HepG2 (cell line): ENCODE results near the gene TLE2. TPM values are rescaled to one million over a fixed set of nuclear protein-coding genes. Genes with fewer than 3 reads are reported as not detected.

Source experiments
- ATF1 ChIP-seq: IDR thresholded peaks from 2 replicates; pipeline ENCODE4 v1.6.1; 2016; ENCODE audit warnings: mild to moderate bottlenecking, control low read depth
- ATF7 ChIP-seq, 2 experiments: fragments of 450-650 bp in 1 of 2; sonication (generic) in 1 of 2; formaldehyde crosslinking in 1 of 2; IDR thresholded peaks; 2 replicates each; pipeline versions ENCODE4 v1.4.0 to v1.6.1; 2016 to 2020; ENCODE audit warnings: antibody characterized with exemption in 1 of 2, mild to moderate bottlenecking in 1 of 2, missing genetic modification reagents in 1 of 2
- KMT2B ChIP-seq: IDR thresholded peaks from 2 replicates; pipeline ENCODE4 v1.6.1; 2016; ENCODE audit warnings: missing genetic modification reagents, missing compliant biosample characterization
- MAFK ChIP-seq, 2 experiments: IDR thresholded peaks in 1 of 2; conservative IDR thresholded peaks in 1 of 2; 2 replicates each; pipeline ENCODE4 v1.6.1; 2011; ENCODE audit warnings: improper control_type of control experiment in 2 of 2, low read length in 2 of 2
- MAZ ChIP-seq, 2 experiments: sonication (generic) in 1 of 2; formaldehyde crosslinking in 1 of 2; IDR thresholded peaks; 2 replicates each; pipeline versions ENCODE4 v1.5.0 to v1.6.1; 2012 to 2020; ENCODE audit warnings: low read depth in 2 of 2, mild to moderate bottlenecking in 2 of 2, borderline replicate concordance in 1 of 2, improper control_type of control experiment in 1 of 2, low read length in 1 of 2, missing genetic modification reagents in 1 of 2, moderate library complexity in 1 of 2
- MTA1 ChIP-seq: sonication (generic); formaldehyde crosslinking; IDR thresholded peaks from 2 replicates; pipeline ENCODE4 v1.4.0; 2020; ENCODE audit warnings: missing genetic modification reagents, mild to moderate bottlenecking, borderline replicate concordance
- NAIF1 ChIP-seq: sonication (generic); formaldehyde crosslinking; IDR thresholded peaks from 2 replicates; pipeline ENCODE4 v1.5.0; 2020; ENCODE audit warnings: mild to moderate bottlenecking, missing genetic modification reagents, borderline replicate concordance
- SKI ChIP-seq: fragments of 450-650 bp; IDR thresholded peaks from one replicate; pipeline ENCODE4 v1.6.1; 2018; ENCODE audit warnings: mild to moderate bottlenecking; ENCODE audit not compliant: partially characterized antibody
- WIZ ChIP-seq: sonication (generic); formaldehyde crosslinking; IDR thresholded peaks from 2 replicates; pipeline ENCODE4 v1.5.1; 2020; ENCODE audit warnings: mild to moderate bottlenecking, missing genetic modification reagents
- ZNF224 ChIP-seq: sonication (generic); formaldehyde crosslinking; IDR thresholded peaks from 2 replicates; pipeline ENCODE4 v1.5.0; 2020; ENCODE audit warnings: mild to moderate bottlenecking, missing genetic modification reagents
- ZNF468 ChIP-seq: sonication (generic); formaldehyde crosslinking; IDR thresholded peaks from 2 replicates; pipeline ENCODE4 v1.8.0; 2022; ENCODE audit warnings: mild to moderate bottlenecking, moderate library complexity, missing genetic modification reagents
- ZNF558 ChIP-seq: sonication (generic); formaldehyde crosslinking; IDR thresholded peaks from 2 replicates; pipeline ENCODE4 v1.9.0; 2022; ENCODE audit warnings: mild to moderate bottlenecking, missing genetic modification reagents, borderline replicate concordance
- ZNF614 ChIP-seq: IDR thresholded peaks from 2 replicates; pipeline ENCODE4 v1.6.1; 2018; ENCODE audit warnings: missing biosample characterization, missing genetic modification reagents, inconsistent platforms, borderline replicate concordance
- ZNF670 ChIP-seq: sonication (generic); formaldehyde crosslinking; IDR thresholded peaks from 2 replicates; pipeline ENCODE4 v1.8.0; 2022; ENCODE audit warnings: mild to moderate bottlenecking, missing genetic modification reagents, borderline replicate concordance
- ZNF768 ChIP-seq: sonication (generic); formaldehyde crosslinking; IDR thresholded peaks from 2 replicates; pipeline ENCODE4 v1.4.0; 2020; ENCODE audit warnings: missing genetic modification reagents
- polyA plus RNA-seq, 8 experiments: library from polyadenylated mRNA; depleted of rRNA in 3 of 8; stranded (reverse) in 7 of 8; unstranded in 1 of 8; fragments of >200 nt; fragmentation: Illumina TruSeq in 4 of 8; extraction: Trizol in 4 of 8; gene quantifications; 2 replicates each; pipeline versions ENCODE4 v1.2.1 to v1.2.3, GENCODE V29; 2011 to 2016; ENCODE audit warnings: low read depth in 4 of 8, missing spikeins in 1 of 8, mixed read lengths in 1 of 8; ENCODE audit not compliant: insufficient read depth in 1 of 8
- total RNA-seq, 5 experiments: library from RNA; depleted of rRNA; stranded (reverse); fragments of >200 nt; fragmentation: Illumina TruSeq; extraction: Trizol; gene quantifications; 2 replicates each; pipeline ENCODE4 v1.2.3, GENCODE V29; 2016; ENCODE audit warnings: low read depth in 1 of 5
- TF ChIP-seq, protein P1 (sequence below): sonication (generic); formaldehyde crosslinking; IDR thresholded peaks from 2 replicates; pipeline ENCODE4 v1.4.0; 2020; ENCODE audit warnings: missing genetic modification reagents; ENCODE audit errors: not compliant biosample characterization
- TF ChIP-seq, protein P2 (sequence below): sonication (generic); formaldehyde crosslinking; IDR thresholded peaks from 2 replicates; pipeline ENCODE4 v1.8.0; 2022; ENCODE audit warnings: missing genetic modification reagents, mild to moderate bottlenecking, borderline replicate concordance
- TF ChIP-seq, protein P3 (sequence below): sonication (generic); formaldehyde crosslinking; IDR thresholded peaks from 2 replicates; pipeline ENCODE4 v1.8.1; 2023; ENCODE audit warnings: mild to moderate bottlenecking, missing genetic modification reagents, borderline replicate concordance
- TF ChIP-seq, protein P4 (sequence below): sonication (generic); formaldehyde crosslinking; IDR thresholded peaks from 2 replicates; pipeline ENCODE4 v1.4.0; 2020; ENCODE audit warnings: missing genetic modification reagents
- TF ChIP-seq, protein P5 (sequence below): sonication (generic); formaldehyde crosslinking; IDR thresholded peaks from 2 replicates; pipeline ENCODE4 v1.5.1; 2020; ENCODE audit warnings: mild to moderate bottlenecking, missing genetic modification reagents, moderate library complexity

The TLE2 gene
- total and polyA plus RNA-seq, 2 of the 13 experiments (the other 11 are each of a cell fraction or from before 2014, with no cell fraction given) = 0.07 to 0.81 TPM

GRCh38 chr19:3065675-3066357 lies 36.7 kb upstream of the TLE2 start (continued):
- TF ChIP-seq ZNF768 (CRISPR knock-in tag) = no peak
- no peak for TF ChIP-seq ZNF468 (CRISPR knock-in tag)
- TF ChIP-seq ZNF614 = 0 out of 2 replicates have a peak, but pooled peaks have one; percentile 30
- TF ChIP-seq, protein P1, sequence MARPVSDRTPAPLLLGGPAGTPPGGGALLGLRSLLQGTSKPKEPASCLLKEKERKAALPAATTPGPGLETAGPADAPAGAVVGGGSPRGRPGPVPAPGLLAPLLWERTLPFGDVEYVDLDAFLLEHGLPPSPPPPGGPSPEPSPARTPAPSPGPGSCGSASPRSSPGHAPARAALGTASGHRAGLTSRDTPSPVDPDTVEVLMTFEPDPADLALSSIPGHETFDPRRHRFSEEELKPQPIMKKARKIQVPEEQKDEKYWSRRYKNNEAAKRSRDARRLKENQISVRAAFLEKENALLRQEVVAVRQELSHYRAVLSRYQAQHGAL (CRISPR knock-in tag) = no peak
- 0 out of 2 replicates have a peak, but pooled peaks have one; percentile 29 for TF ChIP-seq MAZ (IDR thresholded peaks at IDR 0.05; ENCODE audit: borderline replicate concordance, low read depth, low read length)
- no peak for TF ChIP-seq MAZ (CRISPR knock-in tag; IDR thresholded peaks at IDR 0.05; ENCODE audit: low read depth)
- TF ChIP-seq NAIF1 (CRISPR knock-in tag) = no peak
- no peak for TF ChIP-seq ZNF670 (CRISPR knock-in tag)
- TF ChIP-seq, protein P2, sequence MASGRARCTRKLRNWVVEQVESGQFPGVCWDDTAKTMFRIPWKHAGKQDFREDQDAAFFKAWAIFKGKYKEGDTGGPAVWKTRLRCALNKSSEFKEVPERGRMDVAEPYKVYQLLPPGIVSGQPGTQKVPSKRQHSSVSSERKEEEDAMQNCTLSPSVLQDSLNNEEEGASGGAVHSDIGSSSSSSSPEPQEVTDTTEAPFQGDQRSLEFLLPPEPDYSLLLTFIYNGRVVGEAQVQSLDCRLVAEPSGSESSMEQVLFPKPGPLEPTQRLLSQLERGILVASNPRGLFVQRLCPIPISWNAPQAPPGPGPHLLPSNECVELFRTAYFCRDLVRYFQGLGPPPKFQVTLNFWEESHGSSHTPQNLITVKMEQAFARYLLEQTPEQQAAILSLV (CRISPR knock-in tag) = 0 out of 2 replicates have a peak, but pooled peaks have one; percentile 24
- TF ChIP-seq, protein P3, sequence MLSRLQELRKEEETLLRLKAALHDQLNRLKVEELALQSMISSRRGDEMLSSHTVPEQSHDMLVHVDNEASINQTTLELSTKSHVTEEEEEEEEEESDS (CRISPR knock-in tag) = peak; percentile 41; the same call in 1 of the 2 replicates
- TF ChIP-seq ATF1 = no peak
- no peak for TF ChIP-seq ATF7 (IDR thresholded peaks at IDR 0.05)
- TF ChIP-seq ATF7 (CRISPR knock-in tag; IDR thresholded peaks at IDR 0.05) = no peak
- TF ChIP-seq KMT2B = peak; percentile 39; the same call in 1 of the 2 replicates
- no peak for TF ChIP-seq MAFK (conservative IDR thresholded peaks at IDR 0.05 in 1 of 2, IDR thresholded peaks at IDR 0.05 in 1 of 2; ENCODE audit: low read length in 2 of 2)
- TF ChIP-seq ZNF558 = no peak; the same call in 1 of the 2 replicates
- no peak for TF ChIP-seq SKI
- TF ChIP-seq WIZ (CRISPR knock-in tag) = no peak
- peak; percentile 87; the same call in 1 of the 2 replicates for TF ChIP-seq MTA1 (CRISPR knock-in tag)
- no peak for TF ChIP-seq ZNF224 (CRISPR knock-in tag)
- TF ChIP-seq, protein P4, sequence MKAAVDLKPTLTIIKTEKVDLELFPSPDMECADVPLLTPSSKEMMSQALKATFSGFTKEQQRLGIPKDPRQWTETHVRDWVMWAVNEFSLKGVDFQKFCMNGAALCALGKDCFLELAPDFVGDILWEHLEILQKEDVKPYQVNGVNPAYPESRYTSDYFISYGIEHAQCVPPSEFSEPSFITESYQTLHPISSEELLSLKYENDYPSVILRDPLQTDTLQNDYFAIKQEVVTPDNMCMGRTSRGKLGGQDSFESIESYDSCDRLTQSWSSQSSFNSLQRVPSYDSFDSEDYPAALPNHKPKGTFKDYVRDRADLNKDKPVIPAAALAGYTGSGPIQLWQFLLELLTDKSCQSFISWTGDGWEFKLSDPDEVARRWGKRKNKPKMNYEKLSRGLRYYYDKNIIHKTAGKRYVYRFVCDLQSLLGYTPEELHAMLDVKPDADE (CRISPR knock-in tag) = no peak
- TF ChIP-seq, protein P5, sequence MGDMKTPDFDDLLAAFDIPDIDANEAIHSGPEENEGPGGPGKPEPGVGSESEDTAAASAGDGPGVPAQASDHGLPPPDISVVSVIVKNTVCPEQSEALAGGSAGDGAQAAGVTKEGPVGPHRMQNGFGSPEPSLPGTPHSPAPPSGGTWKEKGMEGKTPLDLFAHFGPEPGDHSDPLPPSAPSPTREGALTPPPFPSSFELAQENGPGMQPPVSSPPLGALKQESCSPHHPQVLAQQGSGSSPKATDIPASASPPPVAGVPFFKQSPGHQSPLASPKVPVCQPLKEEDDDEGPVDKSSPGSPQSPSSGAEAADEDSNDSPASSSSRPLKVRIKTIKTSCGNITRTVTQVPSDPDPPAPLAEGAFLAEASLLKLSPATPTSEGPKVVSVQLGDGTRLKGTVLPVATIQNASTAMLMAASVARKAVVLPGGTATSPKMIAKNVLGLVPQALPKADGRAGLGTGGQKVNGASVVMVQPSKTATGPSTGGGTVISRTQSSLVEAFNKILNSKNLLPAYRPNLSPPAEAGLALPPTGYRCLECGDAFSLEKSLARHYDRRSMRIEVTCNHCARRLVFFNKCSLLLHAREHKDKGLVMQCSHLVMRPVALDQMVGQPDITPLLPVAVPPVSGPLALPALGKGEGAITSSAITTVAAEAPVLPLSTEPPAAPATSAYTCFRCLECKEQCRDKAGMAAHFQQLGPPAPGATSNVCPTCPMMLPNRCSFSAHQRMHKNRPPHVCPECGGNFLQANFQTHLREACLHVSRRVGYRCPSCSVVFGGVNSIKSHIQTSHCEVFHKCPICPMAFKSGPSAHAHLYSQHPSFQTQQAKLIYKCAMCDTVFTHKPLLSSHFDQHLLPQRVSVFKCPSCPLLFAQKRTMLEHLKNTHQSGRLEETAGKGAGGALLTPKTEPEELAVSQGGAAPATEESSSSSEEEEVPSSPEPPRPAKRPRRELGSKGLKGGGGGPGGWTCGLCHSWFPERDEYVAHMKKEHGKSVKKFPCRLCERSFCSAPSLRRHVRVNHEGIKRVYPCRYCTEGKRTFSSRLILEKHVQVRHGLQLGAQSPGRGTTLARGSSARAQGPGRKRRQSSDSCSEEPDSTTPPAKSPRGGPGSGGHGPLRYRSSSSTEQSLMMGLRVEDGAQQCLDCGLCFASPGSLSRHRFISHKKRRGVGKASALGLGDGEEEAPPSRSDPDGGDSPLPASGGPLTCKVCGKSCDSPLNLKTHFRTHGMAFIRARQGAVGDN (CRISPR knock-in tag) = peak; percentile 92
